Measurements from ENCODE around the gene RNF223.
"Not testable (repeated sequence)": the region's sequence is repeated elsewhere in the genome, so short reads cannot be mapped to it uniquely, and the experiment has no call there.

The RNF223 gene

GRCh38 chr1:1033009-1033587 is 41.0 kb downstream of the RNF223 start:
- Histone ChIP-seq H3K27me3 (ENCODE audit: control insufficient read depth in 1 of 2, insufficient read depth in 2 of 2, low read length in 2 of 2) (peaks cover 7 to 22% of the 10 kb centered on the region in 2 donors), H3K4me1 (ENCODE audit: control insufficient read depth, insufficient read depth, low read length) (peaks cover 16% of the 10 kb centered on the region), H3K36me3 (ENCODE audit: control insufficient read depth in 2 of 2, insufficient read depth in 2 of 2, low read length in 2 of 2) (no peaks in the 10 kb centered on the region), H3K9ac (ENCODE audit: low read length in 2 of 2) (no peak overlapping the region), H3K9me3 (ENCODE audit: control insufficient read depth in 2 of 2, low read length in 2 of 2) (no peaks in the 10 kb centered on the region), H3K27ac (ENCODE audit: low read length) (no peak overlapping the region), H3K4me3 (ENCODE audit: low read length in 2 of 2) (peak overlapping the region in 1 of 2 donors; percentile 67)

- Histone ChIP-seq H3K27me3 (ENCODE audit: control insufficient read depth in 1 of 2, insufficient read depth in 2 of 2, low read length in 2 of 2) (peaks cover 6 to 22% of the 10 kb centered on the region in 2 donors), H3K4me1 (ENCODE audit: control insufficient read depth, insufficient read depth, low read length) (peaks cover 16% of the 10 kb centered on the region), H3K4me3 (ENCODE audit: low read length in 2 of 2) (no peak overlapping the region), H3K9ac (ENCODE audit: low read length in 2 of 2) (no peak overlapping the region), H3K9me3 (ENCODE audit: control insufficient read depth in 2 of 2, low read length in 2 of 2) (no peaks in the 10 kb centered on the region), H3K27ac (ENCODE audit: low read length) (no peak overlapping the region), H3K36me3 (ENCODE audit: control insufficient read depth in 2 of 2, insufficient read depth in 2 of 2, low read length in 2 of 2) (no peaks in the 10 kb centered on the region)
Measured at GRCh38 chr1:1032424-1032823, 41.7 kb downstream of the RNF223 start.

- no peak overlapping the region for H3K27ac ChIP-seq (ENCODE audit: low read length)
- peaks cover 6 to 22% of the 10 kb centered on the region in 2 donors for H3K27me3 ChIP-seq (ENCODE audit: control insufficient read depth in 1 of 2, insufficient read depth in 2 of 2, low read length in 2 of 2)
- H3K4me3 ChIP-seq (ENCODE audit: low read length in 2 of 2), result no peak overlapping the region
- peaks cover 16% of the 10 kb centered on the region for H3K4me1 ChIP-seq (ENCODE audit: control insufficient read depth, insufficient read depth, low read length)
- H3K9ac ChIP-seq (ENCODE audit: low read length in 2 of 2), result no peak overlapping the region
- no peaks in the 10 kb centered on the region for H3K9me3 ChIP-seq (ENCODE audit: control insufficient read depth in 2 of 2, low read length in 2 of 2)
- H3K36me3 ChIP-seq (ENCODE audit: control insufficient read depth in 2 of 2, insufficient read depth in 2 of 2, low read length in 2 of 2), result no peaks in the 10 kb centered on the region
Measured at GRCh38 chr1:1031659-1032235, 42.4 kb downstream of the RNF223 start.

GRCh38 chr1:1030867-1031658 is 43.0 kb downstream of the RNF223 start:
- H3K4me3 ChIP-seq (ENCODE audit: low read length in 2 of 2); H3K9ac ChIP-seq (ENCODE audit: low read length in 2 of 2); H3K27ac ChIP-seq (ENCODE audit: low read length); H3K9me3 ChIP-seq (ENCODE audit: control insufficient read depth in 2 of 2, low read length in 2 of 2); H3K36me3 ChIP-seq (ENCODE audit: control insufficient read depth in 2 of 2, insufficient read depth in 2 of 2, low read length in 2 of 2): not testable (repeated sequence)
- peaks cover 16% of the 10 kb centered on the region for H3K4me1 ChIP-seq (ENCODE audit: control insufficient read depth, insufficient read depth, low read length)
- H3K27me3 ChIP-seq (ENCODE audit: control insufficient read depth in 1 of 2, insufficient read depth in 2 of 2, low read length in 2 of 2), result peaks cover 6 to 22% of the 10 kb centered on the region in 2 donors

- H3K4me3 ChIP-seq (ENCODE audit: low read length in 2 of 2), result no peak overlapping the region
- peaks cover 6% of the 10 kb centered on the region in 2 donors for H3K27me3 ChIP-seq (ENCODE audit: control insufficient read depth in 1 of 2, insufficient read depth in 2 of 2, low read length in 2 of 2)
- H3K27ac ChIP-seq (ENCODE audit: low read length), result no peak overlapping the region
- H3K9ac ChIP-seq (ENCODE audit: low read length in 2 of 2), result no peak overlapping the region
- no peaks in the 10 kb centered on the region for H3K36me3 ChIP-seq (ENCODE audit: control insufficient read depth in 2 of 2, insufficient read depth in 2 of 2, low read length in 2 of 2)
- peaks cover 4% of the 10 kb centered on the region for H3K4me1 ChIP-seq (ENCODE audit: control insufficient read depth, insufficient read depth, low read length)
- H3K9me3 ChIP-seq (ENCODE audit: control insufficient read depth in 2 of 2, low read length in 2 of 2), result no peaks in the 10 kb centered on the region
Measured at GRCh38 chr1:1027791-1028190, 46.3 kb downstream of the RNF223 start.

DNA sequence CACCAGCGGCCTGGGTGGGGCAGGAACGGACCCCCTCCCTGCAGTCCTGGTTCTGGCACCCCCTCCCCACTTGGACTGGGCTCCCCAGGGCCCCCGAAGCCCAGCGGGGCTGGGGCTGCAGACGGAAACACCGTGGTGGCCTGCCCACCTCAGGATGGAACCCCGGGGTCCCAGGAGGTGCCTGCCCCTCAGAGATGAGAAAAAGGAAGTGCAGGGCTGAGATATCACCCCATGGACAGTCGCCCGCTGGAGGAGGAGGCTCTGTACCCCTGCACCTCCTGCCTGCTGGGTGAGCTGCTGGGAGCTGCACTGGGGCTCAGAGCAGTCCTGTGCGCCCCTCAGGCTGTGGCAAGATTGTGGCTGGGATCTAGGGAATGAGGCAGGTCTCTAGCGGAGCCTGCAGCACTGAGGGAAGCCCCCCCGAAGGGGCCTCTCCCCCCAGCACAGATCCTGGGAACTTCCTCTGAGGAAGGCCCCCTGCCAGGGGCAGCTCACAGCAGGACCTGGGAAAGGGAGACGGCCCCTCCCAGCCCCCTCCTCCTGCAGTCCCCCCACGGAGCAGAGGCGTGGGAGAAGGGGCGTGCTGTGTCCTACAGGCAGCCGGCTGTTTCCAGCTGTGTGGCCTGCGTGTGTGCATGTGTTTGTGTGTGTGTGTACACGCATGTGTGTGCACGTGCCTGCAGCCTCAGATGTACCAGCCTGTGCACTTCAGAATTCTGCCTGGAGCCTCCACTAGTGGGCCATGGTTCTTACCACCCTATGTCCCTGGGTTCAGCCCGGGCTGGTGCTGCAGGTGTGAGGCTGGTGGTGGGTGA is 47.3 kb downstream of the RNF223 start:
- H3K27ac ChIP-seq (ENCODE audit: low read length), result no peak overlapping the region
- H3K9ac ChIP-seq (ENCODE audit: low read length in 2 of 2), result no peak overlapping the region
- no peak overlapping the region for H3K4me3 ChIP-seq (ENCODE audit: low read length in 2 of 2)
- peaks cover 0 to 2% of the 10 kb centered on the region in 2 donors for H3K27me3 ChIP-seq (ENCODE audit: control insufficient read depth in 1 of 2, insufficient read depth in 2 of 2, low read length in 2 of 2)
- no peaks in the 10 kb centered on the region for H3K4me1 ChIP-seq (ENCODE audit: control insufficient read depth, insufficient read depth, low read length)
- no peaks in the 10 kb centered on the region for H3K36me3 ChIP-seq (ENCODE audit: control insufficient read depth in 2 of 2, insufficient read depth in 2 of 2, low read length in 2 of 2)
- H3K9me3 ChIP-seq (ENCODE audit: control insufficient read depth in 2 of 2, low read length in 2 of 2), result no peaks in the 10 kb centered on the region

- Histone ChIP-seq H3K4me1 (ENCODE audit: control insufficient read depth, insufficient read depth, low read length) (peaks cover 8% of the 10 kb centered on the region), H3K9ac (ENCODE audit: low read length in 2 of 2) (no peak overlapping the region), H3K27ac (ENCODE audit: low read length) (no peak overlapping the region)
Measured at GRCh38 chr1:1025730-1026129, 48.4 kb downstream of the RNF223 start.

GRCh38 chr1:1024771-1025699 is 49.1 kb downstream of the RNF223 start:
- no peak overlapping the region for H3K9ac ChIP-seq (ENCODE audit: low read length in 2 of 2)
- no peaks in the 10 kb centered on the region for H3K27me3 ChIP-seq (ENCODE audit: control insufficient read depth in 1 of 2, insufficient read depth in 2 of 2, low read length in 2 of 2)
- no peak overlapping the region for H3K27ac ChIP-seq (ENCODE audit: low read length)
- H3K4me1 ChIP-seq (ENCODE audit: control insufficient read depth, insufficient read depth, low read length), result peaks cover 8% of the 10 kb centered on the region
- H3K9me3 ChIP-seq (ENCODE audit: control insufficient read depth in 2 of 2, low read length in 2 of 2), result no peaks in the 10 kb centered on the region
- H3K4me3 ChIP-seq (ENCODE audit: low read length in 2 of 2), result no peak overlapping the region
- no peaks in the 10 kb centered on the region for H3K36me3 ChIP-seq (ENCODE audit: control insufficient read depth in 2 of 2, insufficient read depth in 2 of 2, low read length in 2 of 2)

More at GRCh38 chr1:1025730-1026129, 48.4 kb downstream of the RNF223 start:
- H3K27me3 ChIP-seq (ENCODE audit: control insufficient read depth in 1 of 2, insufficient read depth in 2 of 2, low read length in 2 of 2), result no peaks in the 10 kb centered on the region
- H3K4me3 ChIP-seq (ENCODE audit: low read length in 2 of 2), result no peak overlapping the region
- H3K36me3 ChIP-seq (ENCODE audit: control insufficient read depth in 2 of 2, insufficient read depth in 2 of 2, low read length in 2 of 2), result no peaks in the 10 kb centered on the region
- H3K9me3 ChIP-seq (ENCODE audit: control insufficient read depth in 2 of 2, low read length in 2 of 2), result no peaks in the 10 kb centered on the region

GRCh38 chr1:1024149-1024770 is 49.8 kb downstream of the RNF223 start:
- Histone ChIP-seq H3K9ac (ENCODE audit: low read length in 2 of 2) (no peak overlapping the region), H3K4me1 (ENCODE audit: control insufficient read depth, insufficient read depth, low read length) (peaks cover 8% of the 10 kb centered on the region), H3K27ac (ENCODE audit: low read length) (no peak overlapping the region)

More at GRCh38 chr1:1024149-1024770, 49.8 kb downstream of the RNF223 start:
- no peak overlapping the region for H3K4me3 ChIP-seq (ENCODE audit: low read length in 2 of 2)
- H3K27me3 ChIP-seq (ENCODE audit: control insufficient read depth in 1 of 2, insufficient read depth in 2 of 2, low read length in 2 of 2), result no peaks in the 10 kb centered on the region
- no peaks in the 10 kb centered on the region for H3K9me3 ChIP-seq (ENCODE audit: control insufficient read depth in 2 of 2, low read length in 2 of 2)
- H3K36me3 ChIP-seq (ENCODE audit: control insufficient read depth in 2 of 2, insufficient read depth in 2 of 2, low read length in 2 of 2), result no peaks in the 10 kb centered on the region
